Vagina (tissue), 2 donors: ENCODE results near the gene KDM7A.

Experiments
- POLR2A ChIP-seq, 2 donors: fragments of 450-650 bp; IDR thresholded peaks; one replicate each; pipeline ENCODE4 v1.6.1; 2017; ENCODE audit warnings: antibody characterized with exemption in 2 of 2, mild to moderate bottlenecking in 2 of 2, moderate library complexity in 2 of 2
- POLR2AphosphoS5 ChIP-seq, 2 donors: sonication (generic); formaldehyde crosslinking; IDR thresholded peaks; one replicate each; pipeline ENCODE4 v1.9.0; 2017; ENCODE audit warnings: antibody characterized with exemption in 2 of 2, mild to moderate bottlenecking in 2 of 2, low read depth in 1 of 2; ENCODE audit not compliant: insufficient read depth in 1 of 2
- TF ChIP-seq, protein P1 (sequence below), 3 experiments: fragments of 450-650 bp in 2 of 3; fragments of 200-600 bp in 1 of 3; sonication (generic) in 1 of 3; IDR thresholded peaks; one replicate each; pipeline ENCODE4 v1.5.1; 2017 to 2019; ENCODE audit warnings: antibody characterized with exemption in 3 of 3, mild to moderate bottlenecking in 2 of 3, moderate library complexity in 2 of 3

DNA sequence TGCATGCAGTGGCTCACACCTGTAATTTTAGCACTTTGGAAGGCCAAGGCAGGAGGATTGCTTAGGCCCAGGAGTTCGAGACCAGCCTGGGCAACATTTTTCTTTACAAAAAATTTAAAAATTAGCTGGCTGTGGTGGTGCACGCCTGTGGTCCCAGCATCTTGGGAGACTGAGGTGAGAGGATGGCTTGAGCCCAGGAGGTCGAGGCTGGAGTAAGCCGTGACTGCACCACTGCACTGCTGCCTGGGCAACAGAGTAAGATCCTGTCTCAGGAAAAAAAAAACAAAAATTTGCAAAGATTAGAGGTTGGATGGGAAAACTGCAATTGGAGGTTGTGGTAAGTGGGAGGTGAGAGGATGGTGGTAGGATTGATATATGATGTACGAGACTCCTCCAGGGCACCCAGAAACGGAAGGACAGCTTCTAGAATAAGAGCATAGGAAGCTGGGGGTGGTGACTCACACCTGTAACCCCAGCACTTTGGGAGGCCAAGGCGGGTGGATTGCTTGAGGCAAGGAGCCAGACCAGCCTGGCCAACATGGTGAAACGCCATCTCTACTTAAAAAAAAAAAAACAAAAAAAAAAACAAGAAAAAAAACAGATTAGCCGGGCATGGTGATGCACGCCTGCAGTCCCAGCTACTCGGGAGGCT is 94.9 kb downstream of the KDM7A start:
- TF ChIP-seq POLR2A (IDR thresholded peaks at IDR 0.05): no peak
- TF ChIP-seq, protein P1, sequence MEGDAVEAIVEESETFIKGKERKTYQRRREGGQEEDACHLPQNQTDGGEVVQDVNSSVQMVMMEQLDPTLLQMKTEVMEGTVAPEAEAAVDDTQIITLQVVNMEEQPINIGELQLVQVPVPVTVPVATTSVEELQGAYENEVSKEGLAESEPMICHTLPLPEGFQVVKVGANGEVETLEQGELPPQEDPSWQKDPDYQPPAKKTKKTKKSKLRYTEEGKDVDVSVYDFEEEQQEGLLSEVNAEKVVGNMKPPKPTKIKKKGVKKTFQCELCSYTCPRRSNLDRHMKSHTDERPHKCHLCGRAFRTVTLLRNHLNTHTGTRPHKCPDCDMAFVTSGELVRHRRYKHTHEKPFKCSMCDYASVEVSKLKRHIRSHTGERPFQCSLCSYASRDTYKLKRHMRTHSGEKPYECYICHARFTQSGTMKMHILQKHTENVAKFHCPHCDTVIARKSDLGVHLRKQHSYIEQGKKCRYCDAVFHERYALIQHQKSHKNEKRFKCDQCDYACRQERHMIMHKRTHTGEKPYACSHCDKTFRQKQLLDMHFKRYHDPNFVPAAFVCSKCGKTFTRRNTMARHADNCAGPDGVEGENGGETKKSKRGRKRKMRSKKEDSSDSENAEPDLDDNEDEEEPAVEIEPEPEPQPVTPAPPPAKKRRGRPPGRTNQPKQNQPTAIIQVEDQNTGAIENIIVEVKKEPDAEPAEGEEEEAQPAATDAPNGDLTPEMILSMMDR (IDR thresholded peaks at IDR 0.05): no peak
- TF ChIP-seq POLR2AphosphoS5 (IDR thresholded peaks at IDR 0.05; ENCODE audit: insufficient read depth in 1 of 2, low read depth in 1 of 2): no peak
